ENCODE results near the gene FBXL15.

FBXL15 gene

GRCh38 chr10:102457591-102458150 is 37.0 kb downstream of the FBXL15 start:
- no peak for DNase-seq

- no peak for DNase-seq
These were observed 38.0 kb downstream of the FBXL15 start for GRCh38 chr10:102458656-102459055.

GRCh38 chr10:102460836-102461186 is 40.2 kb downstream of the FBXL15 start:
- no peak for DNase-seq

GRCh38 chr10:102461187-102462054 is 40.8 kb downstream of the FBXL15 start:
- DNase-seq: peak; percentile 75

DNA sequence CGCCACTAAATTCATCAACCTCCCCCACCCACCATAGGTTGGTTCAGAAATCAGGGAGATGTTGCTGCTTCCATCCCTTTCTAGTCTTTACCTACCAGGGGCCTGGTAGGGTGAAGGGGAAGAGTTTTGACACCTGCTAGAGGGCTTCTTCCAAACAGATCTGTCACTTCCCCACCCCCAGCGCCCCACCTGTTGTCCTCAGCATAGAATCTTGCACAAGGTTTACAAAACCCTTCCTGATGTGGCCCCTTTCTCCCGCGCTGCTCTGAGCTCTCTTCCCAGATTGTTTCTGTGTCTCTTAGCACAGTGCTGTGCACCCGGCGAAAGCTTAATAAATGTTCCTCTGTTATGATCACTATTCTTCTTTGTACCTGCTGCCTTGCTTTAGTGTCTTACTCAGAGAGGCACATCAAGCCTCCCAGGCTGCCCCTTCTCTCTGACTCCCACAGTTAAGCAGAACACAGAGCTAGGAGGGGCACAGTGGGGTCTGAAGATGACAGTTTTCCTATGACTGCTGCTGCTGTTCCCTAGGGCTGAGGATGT is 41.9 kb downstream of the FBXL15 start:
- DNase-seq: no peak

DNA sequence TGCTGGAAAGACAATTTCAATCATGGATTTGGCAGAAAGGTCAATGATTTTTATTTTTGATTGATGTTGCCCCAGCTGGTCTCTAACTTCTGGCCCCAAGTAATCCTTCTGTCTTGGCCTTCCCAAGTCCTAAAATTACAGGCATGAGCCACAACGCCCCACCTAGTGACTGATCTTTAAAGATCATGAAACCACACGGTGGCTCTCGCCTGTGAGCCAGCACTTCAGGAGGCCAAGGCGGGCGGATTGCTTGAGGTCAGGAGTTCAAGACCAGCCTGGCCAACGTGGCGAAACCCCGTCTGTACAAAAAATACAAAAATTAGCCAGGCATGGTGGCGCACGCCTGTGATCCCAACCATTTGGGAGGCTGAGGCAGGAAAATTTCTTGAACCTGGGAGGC is 43.3 kb downstream of the FBXL15 start:
- no peak for DNase-seq

DNA sequence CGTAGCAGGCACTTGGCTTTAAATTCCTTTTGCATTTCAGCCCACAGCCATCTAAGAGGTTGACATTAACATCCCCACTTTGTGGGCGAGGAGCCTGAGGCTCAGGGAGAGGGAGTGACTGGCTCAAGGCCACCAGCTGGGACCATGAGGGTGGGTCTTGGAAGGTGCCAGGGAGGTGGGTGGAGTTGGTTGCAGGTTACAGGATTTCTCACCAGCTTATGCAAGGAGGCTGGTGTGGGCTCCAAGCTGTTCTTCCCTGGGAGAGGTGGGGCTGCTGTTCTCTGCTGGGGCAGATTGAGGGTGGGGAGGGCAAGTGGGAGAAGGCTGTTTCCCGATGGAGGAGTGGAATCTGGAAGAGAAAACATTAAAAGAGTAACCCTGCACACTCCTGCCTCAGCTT is 44.8 kb downstream of the FBXL15 start:
- no peak for DNase-seq

GRCh38 chr10:102467318-102467717 is 46.7 kb downstream of the FBXL15 start:
- no peak for DNase-seq

- DNase-seq: no peak
These were observed 47.4 kb downstream of the FBXL15 start for GRCh38 chr10:102467971-102468438.

DNA sequence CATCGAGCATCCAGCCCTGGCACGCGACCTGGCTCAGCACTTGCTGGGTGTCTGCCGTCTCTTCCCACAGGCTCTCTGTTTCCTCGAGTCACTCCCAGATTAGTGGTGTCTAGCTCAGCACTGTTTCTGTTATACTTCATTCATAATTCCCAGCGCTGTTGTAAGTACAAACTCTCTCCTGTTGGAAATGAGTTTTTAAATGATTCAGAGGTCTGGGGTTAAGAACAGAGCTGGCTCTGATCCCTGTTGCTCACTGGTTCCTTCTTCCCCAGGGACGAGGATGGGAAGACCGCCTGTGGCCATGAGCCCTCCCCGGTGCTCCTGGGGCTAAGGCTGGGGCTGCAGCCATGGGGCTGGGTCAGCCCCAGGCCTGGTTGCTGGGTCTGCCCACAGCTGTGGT is 48.0 kb downstream of the FBXL15 start:
- DNase-seq: peak; percentile 21

DNA sequence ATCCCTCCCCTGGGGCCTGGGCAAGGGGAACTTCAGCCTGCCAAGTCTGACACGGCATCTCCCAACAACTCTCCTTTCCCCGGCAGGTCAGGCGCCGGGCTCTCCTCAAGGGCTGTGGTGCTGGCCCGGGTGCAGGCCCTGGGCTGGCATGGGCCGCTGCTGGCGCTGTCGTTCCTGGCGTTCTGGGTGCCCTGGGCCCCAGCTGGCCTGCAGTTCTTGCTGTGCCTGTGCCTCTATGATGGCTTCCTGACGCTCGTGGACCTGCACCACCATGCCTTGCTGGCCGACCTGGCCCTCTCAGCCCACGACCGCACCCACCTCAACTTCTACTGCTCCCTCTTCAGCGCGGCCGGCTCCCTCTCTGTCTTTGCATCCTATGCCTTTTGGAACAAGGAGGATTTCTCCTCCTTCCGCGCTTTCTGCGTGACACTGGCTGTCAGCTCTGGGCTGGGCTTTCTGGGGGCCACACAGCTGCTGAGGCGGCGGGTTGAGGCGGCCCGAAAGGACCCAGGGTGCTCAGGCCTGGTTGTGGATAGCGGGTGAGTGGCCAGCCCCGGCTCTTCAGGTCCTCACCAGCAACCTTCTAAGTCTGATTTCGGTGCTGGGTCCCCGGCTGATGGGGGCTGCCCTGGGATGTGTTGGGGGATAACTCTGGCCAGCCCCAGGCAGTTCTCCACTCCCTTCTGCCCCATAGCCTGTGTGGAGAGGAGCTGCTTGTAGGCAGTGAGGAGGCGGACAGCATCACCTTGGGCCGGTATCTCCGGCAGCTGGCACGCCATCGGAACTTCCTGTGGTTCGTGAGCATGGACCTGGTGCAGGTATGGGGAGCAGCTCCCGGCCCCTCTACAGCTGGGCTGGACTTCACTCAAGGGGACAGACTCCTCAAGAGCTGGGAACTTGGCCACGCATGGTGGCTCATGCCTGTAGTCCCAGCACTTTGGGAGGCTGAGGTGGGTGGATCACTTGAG is 50.2 kb downstream of the FBXL15 start:
- DNase-seq: no peak

Measured in fibroblast of skin of right quadriceps (primary cell).